SHP77 treated with DMSO at 0.1 percent for 48 hours (cell line): ENCODE data around the gene STK32A.

ENCODE experiments used
- DNase-seq: peaks from one replicate; lab custom pipeline; 2025; lab: John Stamatoyannopoulos, UW

The STK32A gene

DNA sequence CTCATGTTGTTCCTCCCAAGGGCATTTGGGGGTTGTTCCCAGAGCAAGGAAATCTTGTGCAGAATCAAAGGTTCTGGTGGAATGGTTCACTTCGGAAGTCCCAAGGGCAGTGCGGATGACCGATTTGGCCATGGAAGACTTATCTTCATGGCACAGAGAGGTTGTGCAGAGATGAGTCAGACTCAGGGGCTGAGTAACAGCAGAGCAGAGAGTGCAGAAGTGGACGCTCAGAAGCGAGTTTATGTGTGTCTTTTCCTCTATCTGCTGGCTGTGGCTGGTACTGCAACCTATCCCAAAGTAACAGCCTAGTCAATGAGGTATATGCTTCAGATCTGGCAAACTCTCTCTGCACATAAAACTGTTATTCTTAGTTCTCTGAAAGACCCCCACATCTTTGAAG is 157.0 kb downstream of the STK32A start:
- DNase-seq: no peak

DNA sequence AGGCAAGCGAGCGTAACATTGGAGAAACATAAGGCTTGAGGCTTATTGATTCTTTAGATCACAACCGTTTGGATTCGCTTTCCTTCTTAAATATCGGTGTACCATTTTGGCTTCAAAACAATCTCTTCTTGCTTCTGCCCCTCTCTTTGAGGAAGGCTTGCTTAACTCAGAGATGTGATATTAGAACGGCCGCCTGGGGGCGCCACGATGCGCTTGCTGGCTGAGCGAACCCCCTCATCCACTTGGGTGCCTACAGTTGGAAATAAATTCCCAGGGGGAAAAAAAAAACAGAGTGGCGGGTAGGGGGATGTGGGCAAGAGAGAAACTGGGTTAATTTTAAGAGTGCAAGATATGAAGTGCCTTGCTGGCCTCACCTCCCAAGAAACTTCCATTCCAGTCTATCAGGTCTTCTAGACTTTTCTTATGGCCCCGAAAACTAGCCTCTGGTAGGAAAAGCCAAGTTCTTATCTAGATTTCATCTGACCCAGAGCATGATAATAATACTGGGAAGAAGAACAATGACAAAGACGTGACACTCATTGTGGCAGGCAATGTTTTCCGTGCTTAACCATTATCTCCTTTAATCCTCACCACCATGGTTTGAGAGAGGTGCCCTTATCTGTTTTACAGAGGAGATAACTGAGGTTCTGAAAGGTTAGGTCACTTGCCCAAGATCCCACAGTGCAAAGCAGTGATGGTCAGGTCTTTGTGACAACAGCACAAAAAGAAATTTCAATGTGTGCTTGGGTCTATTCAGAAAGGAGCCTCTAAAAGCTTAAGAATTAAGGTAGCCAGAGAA is 159.2 kb downstream of the STK32A start:
- no peak for DNase-seq

DNA sequence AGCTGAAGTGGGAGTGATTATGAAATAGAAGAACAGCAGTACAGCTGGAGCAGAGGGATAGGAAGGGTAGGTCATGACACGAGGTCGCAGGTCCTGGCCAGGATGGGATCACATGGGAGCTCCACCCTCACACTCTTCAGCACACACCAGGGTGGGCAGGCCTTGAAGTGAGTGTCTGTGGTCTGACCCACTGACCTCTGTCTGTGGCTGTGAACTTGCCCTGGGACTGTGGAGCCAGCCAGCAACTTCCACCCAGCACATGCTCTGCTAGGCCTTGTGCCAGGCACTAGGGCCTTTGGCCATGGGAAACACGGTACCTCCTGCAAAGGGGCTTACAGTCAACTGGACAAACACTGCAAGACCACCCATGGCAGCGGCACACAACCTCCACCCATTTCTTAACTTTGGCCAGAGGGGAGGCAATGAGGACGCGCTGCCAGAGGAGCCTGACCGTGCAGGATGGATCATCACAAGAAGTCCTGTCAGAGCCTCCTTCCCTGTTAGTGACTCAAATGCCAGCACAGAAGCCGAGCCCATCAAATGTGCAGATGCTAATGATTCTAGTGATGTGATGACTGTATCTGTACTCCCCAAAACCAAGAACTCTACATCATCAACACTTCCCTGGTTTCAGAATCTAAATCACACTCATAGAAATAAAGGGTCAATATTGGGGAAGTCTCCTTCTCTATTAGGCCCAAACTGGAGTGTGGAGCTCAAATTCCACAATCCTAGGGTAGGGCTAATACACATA is 161.4 kb downstream of the STK32A start:
- no peak for DNase-seq

DNA sequence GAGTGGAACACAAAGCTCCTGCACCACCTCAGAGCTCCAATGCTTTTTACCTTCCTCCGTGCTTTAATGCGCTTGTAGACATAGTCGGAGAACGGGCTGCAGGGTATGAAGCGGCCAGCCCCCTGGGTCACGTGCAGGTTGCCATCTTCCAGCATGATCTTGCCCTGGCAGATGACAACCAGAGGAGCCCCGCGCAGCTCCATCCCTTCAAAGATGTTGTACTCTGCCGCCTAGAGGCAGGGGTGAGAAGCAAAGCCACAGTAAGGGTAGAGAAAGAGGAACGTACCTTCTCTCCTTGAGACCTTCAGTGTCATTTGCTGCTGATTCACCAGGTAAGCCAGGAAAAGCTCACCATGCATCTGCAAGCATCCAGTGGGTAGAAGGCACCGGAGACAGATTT is 162.8 kb downstream of the STK32A start:
- no peak for DNase-seq

DNA sequence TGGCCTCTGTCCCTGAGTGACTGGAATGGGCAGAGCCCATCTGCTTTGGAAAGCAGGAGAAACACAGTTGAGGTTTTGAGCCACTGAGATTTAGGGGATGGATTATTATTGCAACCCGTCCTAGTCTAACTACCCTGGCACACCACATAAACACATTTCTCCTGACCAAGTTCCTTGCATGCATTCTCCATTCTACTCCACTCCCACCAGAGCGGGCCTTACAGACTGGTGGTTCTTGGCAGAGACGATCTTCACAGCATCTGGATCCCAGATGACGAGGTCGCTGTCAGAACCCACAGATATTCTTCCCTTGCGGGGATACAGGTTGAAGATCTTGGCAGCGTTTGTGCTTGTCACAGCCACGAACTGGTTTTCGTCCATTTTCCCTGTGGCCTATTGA is 164.0 kb downstream of the STK32A start:
- no peak for DNase-seq

DNA sequence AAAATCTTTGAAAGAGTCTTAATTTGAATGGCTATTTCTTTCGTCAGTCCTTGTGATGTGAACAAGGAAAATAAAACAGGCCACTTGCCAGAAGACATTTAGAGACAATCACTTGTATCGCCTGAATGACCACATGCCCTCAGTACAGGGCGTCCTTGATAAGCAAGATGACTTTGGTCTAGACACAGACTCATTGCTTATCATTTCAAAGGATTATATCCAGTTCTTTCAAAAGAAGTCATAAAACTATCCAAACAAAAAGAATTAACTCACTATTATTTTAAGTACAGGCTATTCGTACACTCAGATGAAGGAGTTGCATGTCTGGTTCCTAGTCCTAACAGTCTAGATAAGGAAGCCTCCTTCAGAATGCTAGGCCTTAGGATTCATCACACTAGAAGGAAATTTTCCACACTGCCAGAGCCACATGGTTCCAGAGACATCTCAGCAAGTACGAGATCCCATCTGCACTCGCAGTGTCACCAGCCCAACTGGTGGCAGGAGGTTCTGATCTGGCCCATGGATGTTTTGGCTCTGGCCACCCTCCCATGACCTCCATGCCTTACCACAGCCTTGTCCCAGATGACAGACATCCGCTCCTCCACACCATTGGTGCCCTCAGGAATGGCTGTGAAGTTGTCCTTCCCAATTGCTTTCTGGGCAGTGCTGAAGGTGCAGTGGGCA is 165.4 kb downstream of the STK32A start:
- DNase-seq: no peak

DNA sequence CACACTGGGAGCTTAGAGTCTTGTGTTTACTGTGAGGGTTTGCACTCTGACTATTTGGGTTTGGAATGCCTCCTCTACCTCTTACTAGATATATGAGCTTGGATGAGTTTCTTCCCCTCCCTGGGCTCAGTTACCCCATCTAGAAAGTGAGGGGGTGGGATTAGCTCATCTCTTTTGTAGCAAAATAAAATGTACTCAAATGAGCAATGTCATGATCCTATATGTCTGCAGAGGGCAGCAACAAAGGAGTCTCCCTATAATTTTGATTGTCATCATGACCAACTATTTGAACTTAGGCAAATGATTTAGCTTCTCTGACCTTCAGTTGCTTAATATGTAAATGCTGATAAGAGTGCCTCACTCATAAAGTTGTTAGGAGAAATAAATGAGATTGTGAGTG is 166.1 kb downstream of the STK32A start:
- no peak for DNase-seq

DNA sequence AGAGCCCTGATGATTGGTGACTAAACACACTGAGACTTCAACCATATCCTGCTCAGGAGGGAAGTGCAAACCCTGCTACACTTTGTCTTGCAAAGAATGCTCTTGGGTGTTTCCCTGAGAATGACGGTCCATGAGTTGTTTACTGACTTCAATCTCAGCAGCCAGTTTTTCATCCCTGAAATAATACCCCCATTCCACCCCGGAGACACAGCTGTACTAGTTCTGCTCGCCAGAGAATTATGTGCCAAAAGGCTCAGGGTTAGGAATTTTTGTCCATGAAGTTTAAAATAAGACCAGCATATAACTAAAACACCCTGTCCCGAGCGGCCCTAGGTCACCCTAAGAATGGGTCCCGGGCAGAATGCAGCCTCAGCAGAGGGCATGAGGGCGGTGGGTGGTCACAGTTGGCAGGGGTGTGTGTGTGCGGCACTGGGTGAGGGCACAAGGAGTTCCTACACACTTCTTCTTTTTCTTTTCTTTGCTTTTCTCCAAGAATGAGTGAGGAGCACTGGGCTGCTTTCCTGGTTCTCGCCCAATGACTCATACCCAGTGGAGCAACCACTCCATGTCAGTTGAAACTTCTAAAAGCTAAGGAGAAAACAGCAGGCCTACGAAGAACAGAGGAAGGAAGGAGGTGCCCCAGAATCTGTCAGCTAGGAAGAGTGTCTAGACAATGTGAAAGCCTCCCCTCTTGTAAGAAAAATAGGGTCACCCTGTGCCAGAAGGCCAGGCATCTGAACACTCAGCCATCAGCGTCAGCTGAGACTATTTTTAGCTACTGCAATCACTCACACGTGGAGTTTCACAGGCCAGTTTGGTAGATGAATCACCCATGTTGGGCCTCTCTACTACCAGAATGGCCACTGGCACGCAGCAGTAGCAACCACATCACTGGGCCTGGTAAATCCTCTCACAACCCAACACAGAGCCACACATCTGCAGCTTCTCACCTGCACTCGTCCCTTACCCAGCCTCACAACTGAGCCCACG is 169.1 kb downstream of the STK32A start:
- no peak for DNase-seq

DNA sequence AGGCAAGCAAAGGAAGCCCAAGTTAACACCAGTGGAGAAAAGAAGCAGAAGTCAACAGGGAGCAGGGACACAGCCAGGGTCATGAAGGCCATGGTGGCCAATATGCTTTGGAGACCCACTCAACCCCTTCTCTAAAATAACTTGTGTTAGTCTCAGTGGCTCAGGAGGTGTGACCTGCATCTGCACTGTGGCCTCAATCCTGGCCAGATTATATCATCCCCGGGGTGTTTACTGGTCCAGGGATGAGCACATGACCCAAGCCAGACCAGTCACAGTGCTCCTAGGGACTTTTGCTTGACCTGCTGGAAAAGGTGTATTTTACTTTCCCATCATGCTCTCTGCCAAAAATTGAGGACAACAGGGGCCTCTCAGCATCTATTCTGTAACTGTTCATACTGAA is 169.9 kb downstream of the STK32A start:
- DNase-seq: no peak

DNA sequence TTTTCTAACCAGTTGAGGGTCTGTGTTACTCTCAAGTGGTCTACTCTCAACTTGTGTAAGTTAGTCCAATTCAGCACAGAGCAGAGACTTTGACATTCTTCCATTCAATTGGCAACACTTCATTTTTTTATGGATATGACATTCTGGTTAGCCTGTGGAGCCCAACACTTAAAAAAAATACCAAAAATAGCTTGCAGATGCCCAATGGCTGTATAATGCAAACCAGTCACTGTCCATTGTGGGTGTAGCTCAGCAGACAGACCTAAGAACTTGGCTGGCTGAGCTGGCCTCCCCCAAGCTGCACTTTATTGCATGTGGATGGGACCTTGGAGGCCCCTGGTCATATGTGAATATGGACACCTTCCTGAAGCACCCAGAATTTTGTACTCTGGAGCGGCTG is 171.8 kb downstream of the STK32A start:
- DNase-seq: no peak

DNA sequence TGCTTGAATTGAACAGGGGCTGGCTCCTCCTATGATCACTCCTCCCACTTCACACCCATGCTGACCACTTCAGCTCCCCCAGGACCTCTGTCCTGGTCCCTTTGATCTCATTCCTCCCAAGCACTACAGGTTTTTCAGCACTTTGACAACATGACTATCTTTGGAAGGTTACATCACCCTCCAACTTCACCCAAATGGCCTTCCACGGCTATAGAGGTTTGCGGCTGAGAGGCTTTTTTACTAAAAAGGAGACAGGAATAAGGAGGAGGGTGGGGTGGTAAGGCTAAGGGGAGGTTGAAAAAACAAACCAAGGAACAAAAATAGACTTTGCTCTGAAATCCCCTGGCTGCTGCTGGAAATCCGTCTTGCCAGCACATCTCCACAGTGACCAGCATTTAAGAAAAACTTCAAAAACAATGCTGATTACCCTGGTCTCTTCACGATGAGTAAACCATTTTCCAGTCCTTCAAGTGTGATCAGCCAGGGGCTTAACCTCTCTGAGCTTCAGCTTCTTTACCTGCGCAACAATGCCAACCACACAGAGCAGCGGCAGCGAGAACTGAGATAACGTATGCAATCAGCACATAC is 172.4 kb downstream of the STK32A start:
- DNase-seq: no peak

DNA sequence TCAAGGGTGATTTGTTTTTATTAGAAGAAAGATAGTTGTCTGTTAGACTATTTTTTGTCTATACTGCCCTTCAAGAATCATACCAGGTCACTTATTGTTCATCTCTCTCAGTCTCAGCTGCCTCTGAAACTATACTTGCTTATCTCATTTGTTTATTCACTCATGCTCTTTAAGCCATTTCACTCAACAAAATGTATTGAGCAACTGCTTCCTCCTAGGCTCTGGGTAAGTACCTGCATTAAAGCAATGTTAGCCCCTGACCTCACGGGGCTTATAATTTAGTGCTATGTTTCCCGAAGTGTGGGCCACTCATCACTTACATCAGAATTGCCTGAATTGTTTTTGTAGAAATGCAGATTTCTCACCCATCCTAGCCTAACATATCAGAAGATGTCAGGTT is 174.2 kb downstream of the STK32A start:
- DNase-seq: no peak

DNA sequence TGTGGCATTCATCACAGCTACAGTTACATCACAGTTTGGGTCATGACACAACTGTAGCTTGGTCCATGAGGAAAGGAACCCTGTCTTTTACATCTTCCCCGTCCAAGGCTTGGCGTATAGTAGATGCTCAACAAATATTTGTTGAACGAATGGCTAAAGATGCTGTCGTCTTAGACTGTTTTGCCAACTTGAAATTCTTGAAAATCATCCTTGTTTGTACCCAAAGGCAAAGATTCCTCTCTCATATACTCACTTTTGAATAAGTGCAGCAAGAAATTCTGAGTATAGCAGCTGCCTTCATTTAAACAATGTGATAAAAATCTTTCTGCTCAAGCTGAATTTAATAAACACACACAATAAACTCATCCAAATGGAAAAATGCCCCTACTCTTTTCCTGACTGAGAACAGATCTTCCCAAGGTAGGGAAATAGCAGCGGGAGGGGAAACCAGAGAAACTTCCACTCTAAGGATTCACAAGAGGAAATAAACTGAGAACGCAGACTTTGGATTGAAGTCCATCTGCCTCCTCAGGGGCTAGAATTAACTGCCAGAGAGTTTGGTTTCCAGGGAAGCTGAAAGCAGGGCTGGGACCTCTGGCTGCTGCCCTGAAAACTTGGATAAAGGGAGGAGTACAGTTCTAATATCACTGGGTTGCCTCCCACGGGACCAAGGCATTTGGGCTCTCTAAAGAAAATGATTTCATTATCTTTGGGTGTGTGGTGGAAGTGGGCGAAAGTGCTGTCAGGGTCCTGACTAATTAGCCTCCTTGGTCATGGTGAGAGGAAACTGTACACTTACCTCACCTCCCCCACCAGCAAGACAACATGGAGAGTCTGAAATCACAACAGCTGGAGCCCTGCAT is 175.9 kb downstream of the STK32A start:
- no peak for DNase-seq

DNA sequence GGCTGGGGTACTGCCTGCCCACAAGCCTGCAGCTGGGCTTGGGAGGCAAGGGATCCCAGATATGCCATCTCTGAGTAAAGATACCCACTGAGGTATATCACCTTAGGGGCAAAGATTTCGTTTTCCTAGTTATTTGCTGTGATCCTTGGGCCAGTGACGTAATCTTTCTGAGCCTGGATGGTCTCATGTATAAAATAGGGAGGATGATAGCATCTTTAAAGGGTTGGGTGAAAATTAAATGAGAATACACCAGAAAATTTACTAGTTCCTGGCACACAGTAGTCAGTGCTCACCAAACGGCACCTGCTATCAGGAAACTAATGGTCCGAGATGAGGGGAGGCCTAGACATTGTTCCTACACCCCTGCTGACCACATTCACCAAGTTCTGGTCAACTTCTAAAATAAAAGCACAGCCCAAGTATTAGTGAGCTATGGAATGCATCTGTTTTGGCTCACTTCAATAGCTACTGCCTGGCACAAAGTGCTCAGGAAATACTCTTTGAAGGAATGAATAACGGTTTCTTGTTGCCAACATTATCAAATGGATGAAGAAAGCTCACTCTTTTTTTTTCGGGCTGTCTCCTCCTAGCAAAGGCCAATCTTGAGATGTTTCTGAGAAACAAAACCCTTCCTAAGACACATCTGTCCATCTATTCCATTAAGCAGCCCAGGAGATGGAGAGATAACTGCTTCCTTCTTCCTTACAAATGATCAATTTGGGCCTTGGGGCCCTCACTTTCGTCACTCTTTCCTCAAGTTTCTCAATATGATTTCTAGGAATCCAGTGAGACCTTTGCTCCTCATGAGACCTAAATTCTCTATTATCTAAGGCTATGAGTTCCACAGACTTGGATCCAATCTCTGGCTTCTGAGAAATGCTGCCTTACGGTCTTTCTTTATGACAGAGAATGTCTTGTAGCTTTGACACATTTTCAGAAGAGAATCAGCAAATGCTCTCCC is 176.8 kb downstream of the STK32A start:
- no peak for DNase-seq

DNA sequence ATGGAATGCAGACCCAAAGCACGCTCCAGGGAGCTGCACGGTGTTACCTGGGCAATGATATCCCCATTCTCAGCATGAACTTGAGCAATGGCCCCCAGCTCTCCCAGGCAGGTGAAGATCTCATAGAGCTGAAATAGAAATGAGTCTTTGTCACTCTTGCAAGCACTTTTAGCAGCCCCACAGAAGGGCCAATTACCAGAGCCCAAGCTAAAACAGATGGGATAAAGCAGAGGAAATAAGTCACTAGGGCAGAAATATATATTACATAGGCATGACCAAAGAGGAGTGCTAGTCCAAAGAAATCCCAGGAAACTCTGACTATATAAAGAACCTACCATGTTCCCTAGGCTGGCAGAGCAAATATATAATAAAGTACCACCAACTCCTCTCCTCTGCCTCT is 177.7 kb downstream of the STK32A start:
- DNase-seq: no peak

DNA sequence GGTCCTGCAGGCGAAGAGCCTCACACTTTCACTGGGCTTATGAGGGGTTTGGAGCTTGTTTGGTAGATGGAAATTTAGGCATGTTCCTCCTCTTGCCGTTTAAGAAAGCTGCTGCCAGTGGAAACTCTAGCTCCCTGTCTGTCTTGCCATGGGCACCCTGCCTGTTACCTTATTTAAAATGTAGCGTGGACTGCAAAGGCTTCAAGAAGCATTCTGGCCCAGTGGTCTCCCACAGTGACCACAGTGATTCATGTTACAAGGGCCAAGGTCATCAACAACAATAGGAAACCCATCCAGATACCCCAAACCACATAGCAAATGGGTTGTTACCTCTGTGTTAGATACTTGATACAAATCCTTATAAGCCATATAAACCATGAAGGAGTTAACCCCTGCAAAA is 178.4 kb downstream of the STK32A start:
- no peak for DNase-seq

DNA sequence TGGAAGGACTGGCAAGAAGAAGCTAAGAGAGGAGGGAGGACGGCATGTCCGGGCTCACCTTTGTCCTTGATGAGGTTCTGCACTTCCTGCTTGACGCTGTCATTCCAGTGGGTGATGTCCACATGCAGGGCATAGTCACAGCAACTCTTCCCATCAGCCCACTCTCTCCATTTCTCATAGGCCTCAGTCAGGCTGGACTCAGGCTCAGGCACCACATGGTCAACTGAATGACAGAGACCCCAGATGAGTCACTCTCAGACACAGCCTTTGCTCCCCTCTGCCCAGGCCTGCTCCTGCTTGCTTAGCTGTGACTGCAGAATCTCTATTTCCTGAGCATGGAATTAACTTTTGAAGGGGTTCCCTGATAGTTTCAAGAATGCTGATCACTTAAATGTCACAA is 180.8 kb downstream of the STK32A start:
- DNase-seq: no peak

DNA sequence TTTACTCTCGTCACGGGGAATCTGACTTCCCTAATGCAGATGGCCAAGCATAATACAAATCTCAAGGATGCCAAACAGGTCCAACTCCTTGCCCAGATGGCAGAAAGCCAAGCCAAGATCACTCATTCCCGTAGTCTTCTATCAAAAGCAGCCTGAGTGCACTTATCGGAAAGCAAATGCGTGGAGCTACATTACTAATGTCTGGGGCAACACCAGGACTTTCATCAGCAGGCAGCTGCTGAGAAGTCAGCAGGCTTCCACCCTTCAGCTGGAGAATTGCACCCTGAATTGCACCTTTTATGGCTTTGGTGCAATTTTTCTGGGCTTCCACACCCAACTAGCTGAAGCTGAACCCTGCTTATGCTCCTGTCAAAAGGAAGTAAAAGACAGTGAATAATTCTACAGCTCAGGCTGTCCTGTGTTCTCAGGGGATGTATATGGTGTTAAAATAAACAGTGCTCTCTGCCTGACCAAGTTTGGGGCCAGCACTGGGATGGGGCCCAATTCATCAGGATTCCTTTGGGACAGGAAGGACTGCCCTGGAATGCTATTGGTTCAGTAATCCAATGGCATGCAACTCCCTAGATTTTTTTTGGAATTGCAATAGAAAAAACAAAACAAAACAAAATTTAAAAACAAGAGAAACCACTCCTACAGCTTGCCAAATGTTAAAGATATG is 182.4 kb downstream of the STK32A start:
- no peak for DNase-seq

DNA sequence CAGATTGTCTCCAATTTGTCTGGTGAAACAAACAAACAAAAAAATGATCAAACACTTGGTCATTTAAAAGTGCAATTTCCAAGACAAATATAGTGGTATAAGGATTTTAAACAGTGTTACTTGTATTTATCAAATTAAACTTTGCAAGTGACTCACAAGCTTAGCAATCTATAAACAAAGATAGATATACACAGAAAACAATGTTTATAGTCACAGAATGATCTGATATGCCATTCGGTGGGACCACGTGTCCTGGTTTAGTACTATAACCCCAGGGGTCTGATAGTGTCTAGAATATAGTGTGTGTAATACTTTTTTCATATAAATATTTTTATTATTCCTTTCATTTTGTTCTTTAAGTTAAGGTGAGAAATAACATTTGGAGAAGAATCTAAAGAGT is 183.8 kb downstream of the STK32A start:
- no peak for DNase-seq
